ENCODE measurements around the gene CST9. TPM values are rescaled to one million over a fixed set of nuclear protein-coding genes. Genes with fewer than 3 reads are reported as not detected.

Gene CST9
- total and polyA plus RNA-seq, 9 of the 15 experiments (the other 6 are each of a cell fraction or from before 2014, with no cell fraction given) = not detected

DNA sequence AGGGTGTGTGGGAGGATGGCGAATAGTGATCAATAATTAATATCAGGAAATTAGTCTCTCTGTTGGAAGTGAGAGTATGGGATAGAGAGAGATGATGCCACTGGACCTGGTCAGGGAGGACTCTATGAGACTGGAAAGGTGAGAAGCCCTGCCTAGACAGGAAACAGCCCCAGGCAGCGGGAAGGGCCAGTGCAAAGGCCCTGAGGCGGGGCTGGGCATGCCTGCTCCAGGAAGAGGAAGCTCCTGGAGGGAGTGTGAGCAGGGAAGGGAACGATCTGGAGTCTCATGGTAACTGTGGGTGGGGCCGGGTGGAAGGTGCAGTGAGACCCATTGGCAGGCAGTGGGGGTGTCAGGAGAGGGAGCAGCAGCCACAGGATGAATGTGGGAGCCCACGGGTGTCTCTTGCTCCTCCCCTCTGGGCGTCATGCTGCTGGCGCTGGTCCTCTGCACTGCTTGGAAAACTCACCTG, 33.8 kb upstream of the CST9 start (continued):
- TF ChIP-seq, protein P1, sequence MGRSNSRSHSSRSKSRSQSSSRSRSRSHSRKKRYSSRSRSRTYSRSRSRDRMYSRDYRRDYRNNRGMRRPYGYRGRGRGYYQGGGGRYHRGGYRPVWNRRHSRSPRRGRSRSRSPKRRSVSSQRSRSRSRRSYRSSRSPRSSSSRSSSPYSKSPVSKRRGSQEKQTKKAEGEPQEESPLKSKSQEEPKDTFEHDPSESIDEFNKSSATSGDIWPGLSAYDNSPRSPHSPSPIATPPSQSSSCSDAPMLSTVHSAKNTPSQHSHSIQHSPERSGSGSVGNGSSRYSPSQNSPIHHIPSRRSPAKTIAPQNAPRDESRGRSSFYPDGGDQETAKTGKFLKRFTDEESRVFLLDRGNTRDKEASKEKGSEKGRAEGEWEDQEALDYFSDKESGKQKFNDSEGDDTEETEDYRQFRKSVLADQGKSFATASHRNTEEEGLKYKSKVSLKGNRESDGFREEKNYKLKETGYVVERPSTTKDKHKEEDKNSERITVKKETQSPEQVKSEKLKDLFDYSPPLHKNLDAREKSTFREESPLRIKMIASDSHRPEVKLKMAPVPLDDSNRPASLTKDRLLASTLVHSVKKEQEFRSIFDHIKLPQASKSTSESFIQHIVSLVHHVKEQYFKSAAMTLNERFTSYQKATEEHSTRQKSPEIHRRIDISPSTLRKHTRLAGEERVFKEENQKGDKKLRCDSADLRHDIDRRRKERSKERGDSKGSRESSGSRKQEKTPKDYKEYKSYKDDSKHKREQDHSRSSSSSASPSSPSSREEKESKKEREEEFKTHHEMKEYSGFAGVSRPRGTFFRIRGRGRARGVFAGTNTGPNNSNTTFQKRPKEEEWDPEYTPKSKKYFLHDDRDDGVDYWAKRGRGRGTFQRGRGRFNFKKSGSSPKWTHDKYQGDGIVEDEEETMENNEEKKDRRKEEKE (IDR thresholded peaks at IDR 0.05; ENCODE audit: borderline replicate concordance in 1 of 2, control insufficient read depth in 1 of 2, low read depth in 2 of 2, low read length in 1 of 2) = no peak
- no peak for TF ChIP-seq MCM2 (IDR thresholded peaks at IDR 0.05; ENCODE audit: low read depth)
- TF ChIP-seq ASH1L (IDR thresholded peaks at IDR 0.05; ENCODE audit: borderline replicate concordance, low read depth, partially characterized antibody) = no peak
- TF ChIP-seq TCF3 (CRISPR knock-in tag; IDR thresholded peaks at IDR 0.05) = no peak
- TF ChIP-seq ZNF316 (IDR thresholded peaks at IDR 0.05) = no peak
- TF ChIP-seq ZNF707 (CRISPR knock-in tag; conservative IDR thresholded peaks at IDR 0.05) = no peak

DNA sequence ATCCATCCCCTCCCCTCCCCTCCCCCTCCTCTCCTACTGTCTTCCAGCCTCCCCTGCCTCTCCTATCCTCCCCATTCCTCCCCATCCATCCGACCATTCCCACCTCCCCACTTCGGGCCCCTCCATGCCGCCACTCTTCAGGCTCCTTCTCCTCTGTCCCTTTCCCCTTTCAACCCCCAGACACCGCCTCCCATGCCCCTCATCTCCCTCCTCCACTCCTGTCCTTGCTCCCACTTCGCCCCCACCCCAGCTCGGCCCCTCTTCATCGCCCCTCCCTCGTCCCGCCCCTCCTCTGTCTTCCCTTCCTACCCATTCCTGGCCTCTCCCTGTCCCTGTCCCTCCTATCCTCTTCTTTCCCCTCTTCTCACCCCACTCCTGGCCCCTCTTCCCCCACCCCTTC, 32.6 kb upstream of the CST9 start:
- Histone ChIP-seq H3K4me3 (no peak overlapping the region), H3K9me3 (replicated peaks; ENCODE audit: control insufficient read depth, insufficient read depth, low read depth, low read length) (no peaks in the 10 kb centered on the region), H3K27me3 (ENCODE audit: control insufficient read depth in 2 of 2, insufficient read depth in 2 of 2, low read length in 2 of 2) (no peaks in the 10 kb centered on the region), H4K20me1 (replicated peaks; ENCODE audit: control insufficient read depth, insufficient read depth, low read length) (no peaks in the 10 kb centered on the region), H3K9ac (ENCODE audit: insufficient read depth in 1 of 2, low read depth in 2 of 2, low read length in 2 of 2) (no peak overlapping the region), H3K4me2 (ENCODE audit: insufficient read depth, low read length) (no peak overlapping the region), H3K4me1 (replicated peaks in 1 of 2; ENCODE audit: control insufficient read depth in 2 of 2, insufficient read depth in 2 of 2, low read length in 2 of 2) (peaks cover 6 to 21% of the 10 kb centered on the region in 2 experiments; a peak in 4 of 5 replicates), H2AFZ (ENCODE audit: low read depth, low read length) (no peak overlapping the region), H3K79me2 (ENCODE audit: control insufficient read depth, insufficient read depth, low read length) (peaks cover 16% of the 10 kb centered on the region), H3K9me1 (ENCODE audit: control insufficient read depth, insufficient read depth, low read length) (no peaks in the 10 kb centered on the region), H3K27ac (ENCODE audit: extremely low read depth, low read depth, low read length) (no peak overlapping the region), H3K36me3 (ENCODE audit: control insufficient read depth, insufficient read depth, low read length) (peaks cover 12% of the 10 kb centered on the region; the same call in 1 of the 3 replicates)
- in situ Hi-C loops (cut with MboI) (no loop called here), intact Hi-C loops (cut with micrococcal nuclease) (no loop called here)
- WGBS (ENCODE audit: insufficient coverage, low coverage, missing lambda C conversion rate) = no CpG with 5 or more reads among the region's 9 CpGs
- DNase-seq (ENCODE audit: extremely low read depth in 1 of 4, low spot score in 3 of 4) = no peak
- no peak for FAIRE-seq
- BruUV-seq (replicated peaks) = no TSS peak
- ChIA-PET POLR2A (interaction anchor here (1.4 to 2.7 kb wide), 3 partner anchors 10 to 23 kb away, joined by 4 to 11 read pairs (median 4); no protein-coding TSS in a partner anchor), CTCF (ENCODE audit: low intra/inter-chr PET ratio) (no interaction called here)
- no peak for ATAC-seq
- TF ChIP-seq, protein P2, sequence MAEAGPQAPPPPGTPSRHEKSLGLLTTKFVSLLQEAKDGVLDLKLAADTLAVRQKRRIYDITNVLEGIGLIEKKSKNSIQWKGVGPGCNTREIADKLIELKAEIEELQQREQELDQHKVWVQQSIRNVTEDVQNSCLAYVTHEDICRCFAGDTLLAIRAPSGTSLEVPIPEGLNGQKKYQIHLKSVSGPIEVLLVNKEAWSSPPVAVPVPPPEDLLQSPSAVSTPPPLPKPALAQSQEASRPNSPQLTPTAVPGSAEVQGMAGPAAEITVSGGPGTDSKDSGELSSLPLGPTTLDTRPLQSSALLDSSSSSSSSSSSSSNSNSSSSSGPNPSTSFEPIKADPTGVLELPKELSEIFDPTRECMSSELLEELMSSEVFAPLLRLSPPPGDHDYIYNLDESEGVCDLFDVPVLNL (CRISPR knock-in tag; IDR thresholded peaks at IDR 0.05; ENCODE audit: low read depth) = no peak
- TF ChIP-seq POLR3A (IDR thresholded peaks at IDR 0.05; ENCODE audit: borderline replicate concordance, extremely low read depth, insufficient read depth, insufficient read length) (no peak), U2AF2 (optimal IDR thresholded peaks at IDR 0.05; ENCODE audit: low read depth, low read length) (no peak)
- TF ChIP-seq, protein P3, sequence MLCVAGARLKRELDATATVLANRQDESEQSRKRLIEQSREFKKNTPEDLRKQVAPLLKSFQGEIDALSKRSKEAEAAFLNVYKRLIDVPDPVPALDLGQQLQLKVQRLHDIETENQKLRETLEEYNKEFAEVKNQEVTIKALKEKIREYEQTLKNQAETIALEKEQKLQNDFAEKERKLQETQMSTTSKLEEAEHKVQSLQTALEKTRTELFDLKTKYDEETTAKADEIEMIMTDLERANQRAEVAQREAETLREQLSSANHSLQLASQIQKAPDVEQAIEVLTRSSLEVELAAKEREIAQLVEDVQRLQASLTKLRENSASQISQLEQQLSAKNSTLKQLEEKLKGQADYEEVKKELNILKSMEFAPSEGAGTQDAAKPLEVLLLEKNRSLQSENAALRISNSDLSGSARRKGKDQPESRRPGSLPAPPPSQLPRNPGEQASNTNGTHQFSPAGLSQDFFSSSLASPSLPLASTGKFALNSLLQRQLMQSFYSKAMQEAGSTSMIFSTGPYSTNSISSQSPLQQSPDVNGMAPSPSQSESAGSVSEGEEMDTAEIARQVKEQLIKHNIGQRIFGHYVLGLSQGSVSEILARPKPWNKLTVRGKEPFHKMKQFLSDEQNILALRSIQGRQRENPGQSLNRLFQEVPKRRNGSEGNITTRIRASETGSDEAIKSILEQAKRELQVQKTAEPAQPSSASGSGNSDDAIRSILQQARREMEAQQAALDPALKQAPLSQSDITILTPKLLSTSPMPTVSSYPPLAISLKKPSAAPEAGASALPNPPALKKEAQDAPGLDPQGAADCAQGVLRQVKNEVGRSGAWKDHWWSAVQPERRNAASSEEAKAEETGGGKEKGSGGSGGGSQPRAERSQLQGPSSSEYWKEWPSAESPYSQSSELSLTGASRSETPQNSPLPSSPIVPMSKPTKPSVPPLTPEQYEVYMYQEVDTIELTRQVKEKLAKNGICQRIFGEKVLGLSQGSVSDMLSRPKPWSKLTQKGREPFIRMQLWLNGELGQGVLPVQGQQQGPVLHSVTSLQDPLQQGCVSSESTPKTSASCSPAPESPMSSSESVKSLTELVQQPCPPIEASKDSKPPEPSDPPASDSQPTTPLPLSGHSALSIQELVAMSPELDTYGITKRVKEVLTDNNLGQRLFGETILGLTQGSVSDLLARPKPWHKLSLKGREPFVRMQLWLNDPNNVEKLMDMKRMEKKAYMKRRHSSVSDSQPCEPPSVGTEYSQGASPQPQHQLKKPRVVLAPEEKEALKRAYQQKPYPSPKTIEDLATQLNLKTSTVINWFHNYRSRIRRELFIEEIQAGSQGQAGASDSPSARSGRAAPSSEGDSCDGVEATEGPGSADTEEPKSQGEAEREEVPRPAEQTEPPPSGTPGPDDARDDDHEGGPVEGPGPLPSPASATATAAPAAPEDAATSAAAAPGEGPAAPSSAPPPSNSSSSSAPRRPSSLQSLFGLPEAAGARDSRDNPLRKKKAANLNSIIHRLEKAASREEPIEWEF (CRISPR knock-in tag; IDR thresholded peaks at IDR 0.05) = no peak
